Naive B cell (primary cell): ENCODE results near the gene GPR21. TPM values are rescaled to one million over a fixed set of nuclear protein-coding genes. Genes with fewer than 3 reads are reported as not detected.

Source experiments
- ATAC-seq, 2 donors: fragments of 150-1000 bp; cut with Tn5 transposase; 2 replicates each; pipeline ENCODE4 v1.10.0; 2021; ENCODE audit warnings: low read depth in 2 of 2, mild to moderate bottlenecking in 2 of 2, moderate library complexity in 2 of 2
- DNase-seq: peaks from one replicate; pipeline ENCODE4 v3.0.0; 2022
- H3K27ac Mint-ChIP-seq, 6 donors: one replicate each; pipeline ENCODE4 v1.8.0; 2020 to 2022; ENCODE audit warnings: mild to moderate bottlenecking in 6 of 6, mixed read lengths in 6 of 6, moderate library complexity in 5 of 6, inconsistent platforms in 2 of 6
- H3K27me3 Mint-ChIP-seq, 3 donors: one replicate each; pipeline ENCODE4 v1.8.0; 2021 to 2022; ENCODE audit warnings: mixed read lengths in 3 of 3, mild to moderate bottlenecking in 1 of 3
- H3K36me3 Mint-ChIP-seq, 2 donors: one replicate each; pipeline ENCODE4 v1.8.0; 2020 to 2022; ENCODE audit warnings: mixed read lengths in 2 of 2, inconsistent platforms in 1 of 2, mild to moderate bottlenecking in 1 of 2
- H3K4me1 Mint-ChIP-seq, 3 donors: one replicate each; pipeline ENCODE4 v1.8.0; 2020 to 2022; ENCODE audit warnings: mixed read lengths in 3 of 3, inconsistent platforms in 1 of 3, mild to moderate bottlenecking in 1 of 3, moderate library complexity in 1 of 3
- H3K4me3 Mint-ChIP-seq, 8 donors: one replicate each; pipeline ENCODE4 v1.8.0; 2020 to 2022; ENCODE audit warnings: mild to moderate bottlenecking in 8 of 8, mixed read lengths in 8 of 8, moderate library complexity in 8 of 8, inconsistent platforms in 2 of 8
- H3K9me3 Mint-ChIP-seq, 7 donors: one replicate each; pipeline ENCODE4 v1.8.0; 2020 to 2022; ENCODE audit warnings: mixed read lengths in 7 of 7, mild to moderate bottlenecking in 5 of 7, inconsistent platforms in 2 of 7, moderate library complexity in 1 of 7
- polyA plus RNA-seq, 6 donors: library from polyadenylated mRNA; unstranded; fragments of 300-500 nt; fragmentation: Illumina TruSeq; gene quantifications; one replicate each; pipeline ENCODE4 v1.2.3, GENCODE V29; 2021; ENCODE audit warnings: low read depth in 6 of 6

The GPR21 gene, protein sequence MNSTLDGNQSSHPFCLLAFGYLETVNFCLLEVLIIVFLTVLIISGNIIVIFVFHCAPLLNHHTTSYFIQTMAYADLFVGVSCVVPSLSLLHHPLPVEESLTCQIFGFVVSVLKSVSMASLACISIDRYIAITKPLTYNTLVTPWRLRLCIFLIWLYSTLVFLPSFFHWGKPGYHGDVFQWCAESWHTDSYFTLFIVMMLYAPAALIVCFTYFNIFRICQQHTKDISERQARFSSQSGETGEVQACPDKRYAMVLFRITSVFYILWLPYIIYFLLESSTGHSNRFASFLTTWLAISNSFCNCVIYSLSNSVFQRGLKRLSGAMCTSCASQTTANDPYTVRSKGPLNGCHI
- not detected for polyA plus RNA-seq

DNA sequence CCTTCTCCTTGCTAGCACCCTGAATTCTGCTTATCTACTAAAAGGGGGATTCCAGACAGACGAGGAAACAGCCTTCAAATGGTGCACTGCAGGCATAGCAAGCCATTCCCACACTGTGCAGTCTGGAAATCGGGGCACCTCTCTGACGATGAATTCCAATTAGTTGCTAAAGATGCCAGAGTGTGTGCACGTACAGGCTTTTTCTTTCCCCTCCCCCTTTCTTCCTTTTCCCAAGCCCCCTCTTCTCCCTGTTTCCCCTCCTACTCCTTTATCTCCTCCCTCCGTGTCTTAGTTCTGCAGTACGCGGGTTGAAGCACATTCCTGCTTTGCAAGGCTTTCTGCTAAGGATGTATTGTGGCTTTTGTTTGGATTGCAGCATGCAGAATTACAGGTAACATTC lies at the start of gene GPR21:
TSS of gene GPR21 (plus strand) at position 316 of the 400 bp plus-strand sequence. CDS start 900 bp downstream, outside the sequence.
- peaks cover 14 to 17% of the 10 kb centered on the region in 2 donors for H3K36me3 Mint-ChIP-seq
- peaks cover 27 to 44% (median 29%) of the 10 kb centered on the region in 3 donors for H3K4me1 Mint-ChIP-seq
- H3K27ac Mint-ChIP-seq = peak within 1 kb of the TSS in 4 of 6 donors; percentile 8 to 75 (median 42)
- H3K27me3 Mint-ChIP-seq = no peaks in the 10 kb centered on the region
- ATAC-seq (peak; percentile 43 to 56), DNase-seq (no peak)
- H3K9me3 Mint-ChIP-seq = no peaks in the 10 kb centered on the region
- H3K4me3 Mint-ChIP-seq = peak within 1 kb of the TSS in 4 of 8 donors; percentile 5 to 48 (median 26)

DNA sequence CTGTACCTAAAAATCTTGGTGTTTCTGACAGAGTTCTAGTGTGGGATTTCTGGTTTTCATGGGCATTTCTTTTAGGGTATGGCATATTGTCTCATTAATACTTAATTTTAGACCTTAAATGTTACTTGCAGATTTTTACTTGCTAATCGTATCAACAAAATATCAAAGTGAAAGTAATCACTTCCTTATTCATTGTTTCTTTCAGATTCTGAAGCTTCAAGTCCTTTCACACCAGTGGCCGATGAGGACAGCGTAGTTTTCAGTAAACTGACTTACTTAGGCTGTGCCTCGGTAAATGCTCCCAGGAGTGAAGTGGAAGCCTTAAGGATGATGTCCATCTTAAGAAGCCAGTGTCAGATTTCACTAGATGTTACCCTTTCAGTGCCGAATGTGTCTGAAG lies 47.5 kb upstream of the GPR21 start:
- no peak for DNase-seq
- Mint-ChIP-seq H3K4me1 (peaks cover 0 to 4% (median 3%) of the 10 kb centered on the region in 3 donors), H3K4me3 (peak overlapping the region in 1 of 8 donors; percentile 12), H3K27ac (no peak overlapping the region), H3K27me3 (no peaks in the 10 kb centered on the region), H3K36me3 (peaks cover 0 to 5% of the 10 kb centered on the region in 2 donors), H3K9me3 (no peaks in the 10 kb centered on the region)
- no peak for ATAC-seq

- ATAC-seq = no peak
- Mint-ChIP-seq H3K27ac (no peak overlapping the region), H3K4me1 (peaks cover 0 to 4% (median 3%) of the 10 kb centered on the region in 3 donors), H3K27me3 (no peaks in the 10 kb centered on the region), H3K4me3 (no peak overlapping the region), H3K36me3 (peaks cover 0 to 5% of the 10 kb centered on the region in 2 donors), H3K9me3 (no peaks in the 10 kb centered on the region)
- no peak for DNase-seq
These were observed 45.3 kb upstream of the GPR21 start for GRCh38 chr9:122988141-122988540.

GRCh38 chr9:122988920-122989621 lies 44.4 kb upstream of the GPR21 start:
- Mint-ChIP-seq H3K4me1 (peaks cover 0 to 4% (median 3%) of the 10 kb centered on the region in 3 donors), H3K4me3 (no peak overlapping the region), H3K9me3 (no peaks in the 10 kb centered on the region), H3K27ac (no peak overlapping the region), H3K27me3 (no peaks in the 10 kb centered on the region), H3K36me3 (peaks cover 0 to 5% of the 10 kb centered on the region in 2 donors)
- DNase-seq (no peak), ATAC-seq (no peak)

DNA sequence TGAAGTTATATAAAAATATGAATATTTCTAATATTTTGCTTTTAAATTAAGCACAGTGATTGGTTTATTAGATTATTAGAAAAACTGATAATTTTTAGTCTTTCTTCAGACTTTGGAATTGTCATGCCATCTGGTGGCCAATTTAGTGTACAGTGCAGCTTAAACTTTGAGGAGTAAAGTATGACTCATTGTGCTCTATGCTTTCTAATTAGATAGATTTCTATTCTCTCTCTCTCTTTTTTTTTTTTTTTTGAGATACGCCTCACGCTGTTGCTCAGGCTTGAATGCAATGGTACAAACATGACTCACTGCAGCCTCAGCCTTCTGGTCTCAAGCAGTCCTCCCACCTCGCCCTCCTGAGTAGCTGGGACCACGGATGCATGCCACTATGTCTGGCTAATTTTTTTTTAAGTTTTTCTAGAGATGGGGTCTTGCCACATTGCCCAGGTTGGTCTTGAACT lies 42.1 kb upstream of the GPR21 start:
- Mint-ChIP-seq H3K27me3 (no peaks in the 10 kb centered on the region), H3K36me3 (peaks cover 0 to 5% of the 10 kb centered on the region in 2 donors), H3K27ac (peak overlapping the region in 1 of 6 donors; percentile 68), H3K4me1 (no peaks in the 10 kb centered on the region), H3K9me3 (no peaks in the 10 kb centered on the region), H3K4me3 (no peak overlapping the region)
- DNase-seq (peak; percentile 11), ATAC-seq (peak in 1 of 2 donors; percentile 46)

GRCh38 chr9:122996586-122996985 lies 36.9 kb upstream of the GPR21 start:
- no peak for DNase-seq
- Mint-ChIP-seq H3K27ac (no peak overlapping the region), H3K27me3 (no peaks in the 10 kb centered on the region), H3K4me1 (no peaks in the 10 kb centered on the region), H3K9me3 (no peaks in the 10 kb centered on the region), H3K4me3 (no peak overlapping the region), H3K36me3 (peaks cover 10 to 20% of the 10 kb centered on the region in 2 donors)
- no peak for ATAC-seq

DNA sequence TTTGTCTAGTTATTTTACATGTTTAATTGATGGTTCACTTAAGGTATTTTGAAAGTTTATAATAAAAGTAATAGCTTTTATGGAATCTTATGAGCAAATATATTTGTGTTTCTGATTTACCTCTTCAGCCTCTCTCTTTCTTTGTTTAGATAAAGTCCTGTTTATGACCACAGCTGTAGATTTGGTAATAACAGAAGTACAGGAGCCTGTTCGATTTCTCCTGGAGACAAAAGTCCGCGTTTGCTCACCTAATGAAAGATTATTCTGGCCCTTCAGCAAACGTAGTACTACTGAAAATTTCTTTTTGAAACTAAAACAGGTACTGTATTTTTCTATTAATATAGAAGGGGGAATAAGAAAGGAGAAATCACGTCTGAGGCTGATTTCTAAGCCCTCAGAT lies 35.0 kb upstream of the GPR21 start:
- Mint-ChIP-seq H3K27me3 (no peaks in the 10 kb centered on the region), H3K4me1 (peaks cover 0 to 2% (median 0%) of the 10 kb centered on the region in 3 donors), H3K9me3 (no peaks in the 10 kb centered on the region), H3K27ac (no peak overlapping the region), H3K36me3 (peaks cover 10 to 20% of the 10 kb centered on the region in 2 donors), H3K4me3 (no peak overlapping the region)
- DNase-seq = no peak
- ATAC-seq = no peak

DNA sequence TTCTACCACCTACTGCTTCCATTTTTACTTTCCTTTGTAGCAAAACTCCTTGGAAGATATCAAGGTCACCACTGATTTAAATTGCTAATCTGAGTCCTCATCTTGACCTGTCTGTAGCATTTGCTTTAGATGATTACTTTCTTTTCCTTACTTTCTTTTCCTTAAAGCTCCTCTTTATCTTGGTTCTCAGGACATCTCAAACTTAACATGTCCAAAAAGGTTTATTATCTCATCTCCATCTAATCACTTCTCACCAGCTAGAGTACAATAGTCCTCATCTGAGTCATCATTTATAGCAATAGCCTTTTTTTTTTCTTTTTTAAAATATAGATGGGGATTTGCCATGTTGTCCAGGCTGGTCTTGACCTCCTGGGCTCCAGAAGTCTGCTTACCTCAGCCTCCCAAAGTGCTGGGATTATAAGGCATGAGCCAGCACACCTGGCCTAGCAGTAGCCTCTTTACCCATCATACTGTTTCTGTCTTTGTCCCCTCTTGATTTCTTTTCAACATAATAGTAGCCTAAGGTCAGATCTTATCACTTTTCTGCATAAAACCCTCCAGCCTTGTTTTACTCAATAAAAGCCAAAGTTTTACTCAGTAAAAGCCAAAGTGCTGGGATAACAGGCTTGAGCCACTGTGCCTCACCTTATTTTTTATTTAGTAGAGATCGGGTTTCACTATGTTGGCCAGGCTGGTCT lies 32.9 kb upstream of the GPR21 start:
- DNase-seq (no peak), ATAC-seq (no peak)
- no peak overlapping the region for H3K4me3 Mint-ChIP-seq
- H3K4me1 Mint-ChIP-seq = peaks cover 0 to 2% (median 0%) of the 10 kb centered on the region in 3 donors
- H3K27me3 Mint-ChIP-seq = no peaks in the 10 kb centered on the region
- peak overlapping the region in 1 of 6 donors; percentile 97 for H3K27ac Mint-ChIP-seq
- peaks cover 10 to 25% of the 10 kb centered on the region in 2 donors for H3K36me3 Mint-ChIP-seq
- H3K9me3 Mint-ChIP-seq = no peaks in the 10 kb centered on the region

DNA sequence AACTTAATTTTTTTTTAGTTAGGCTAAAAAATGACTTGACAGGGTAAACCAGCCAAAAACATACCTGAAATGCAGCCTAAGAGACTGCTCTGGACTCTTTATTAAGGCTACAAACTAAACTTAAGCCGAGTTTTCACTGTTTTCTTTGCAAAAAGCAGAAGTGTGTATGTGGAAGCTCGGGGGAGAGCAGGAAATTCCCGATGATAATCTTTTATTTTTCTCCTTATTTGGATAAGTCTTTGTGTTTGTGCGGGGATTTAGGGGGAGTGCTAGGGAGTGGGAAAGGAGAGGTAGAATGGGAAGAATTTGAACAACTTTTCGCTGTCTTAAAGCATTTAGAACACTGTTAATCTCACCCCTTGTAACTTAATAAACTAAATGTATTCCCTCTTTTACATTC lies 30.7 kb upstream of the GPR21 start:
- DNase-seq (no peak), ATAC-seq (no peak)
- H3K9me3 Mint-ChIP-seq = no peaks in the 10 kb centered on the region
- no peak overlapping the region for H3K4me3 Mint-ChIP-seq
- H3K36me3 Mint-ChIP-seq = peaks cover 10 to 22% of the 10 kb centered on the region in 2 donors
- H3K27ac Mint-ChIP-seq = peak overlapping the region in 2 of 6 donors; percentile 42 to 74
- H3K4me1 Mint-ChIP-seq = peaks cover 0 to 2% (median 0%) of the 10 kb centered on the region in 3 donors
- no peaks in the 10 kb centered on the region for H3K27me3 Mint-ChIP-seq

- Mint-ChIP-seq H3K27ac (peak overlapping the region in 1 of 6 donors; percentile 12), H3K27me3 (no peaks in the 10 kb centered on the region), H3K4me1 (peaks cover 0 to 2% (median 0%) of the 10 kb centered on the region in 3 donors), H3K4me3 (no peak overlapping the region), H3K9me3 (no peaks in the 10 kb centered on the region), H3K36me3 (peaks cover 10 to 21% of the 10 kb centered on the region in 2 donors)
- ATAC-seq (no peak), DNase-seq (no peak)
These were observed 30.0 kb upstream of the GPR21 start for GRCh38 chr9:123003466-123003865.

DNA sequence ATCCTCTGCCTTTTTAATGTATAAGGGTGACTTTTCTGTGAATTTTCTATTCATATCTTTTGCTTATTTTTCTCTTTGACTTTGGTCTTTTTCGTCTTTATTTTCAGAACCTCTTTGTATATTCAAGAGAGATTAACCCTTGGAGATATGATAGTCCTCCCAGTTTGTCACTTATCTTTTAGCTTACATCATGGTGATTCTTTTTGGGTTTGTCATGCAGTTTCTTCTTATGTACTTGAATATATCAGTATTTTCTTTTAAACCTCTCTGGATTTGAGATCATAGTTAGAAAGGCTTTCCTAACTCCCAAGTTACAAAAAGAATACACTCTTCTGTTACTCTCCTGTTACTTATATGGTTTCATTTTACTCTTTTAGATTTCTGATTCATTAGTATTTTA lies 27.5 kb upstream of the GPR21 start:
- Mint-ChIP-seq H3K4me3 (no peak overlapping the region), H3K9me3 (no peaks in the 10 kb centered on the region), H3K36me3 (peaks cover 0 to 11% of the 10 kb centered on the region in 2 donors), H3K4me1 (peaks cover 0 to 2% (median 0%) of the 10 kb centered on the region in 3 donors), H3K27ac (no peak overlapping the region), H3K27me3 (no peaks in the 10 kb centered on the region)
- ATAC-seq (no peak), DNase-seq (no peak)

DNA sequence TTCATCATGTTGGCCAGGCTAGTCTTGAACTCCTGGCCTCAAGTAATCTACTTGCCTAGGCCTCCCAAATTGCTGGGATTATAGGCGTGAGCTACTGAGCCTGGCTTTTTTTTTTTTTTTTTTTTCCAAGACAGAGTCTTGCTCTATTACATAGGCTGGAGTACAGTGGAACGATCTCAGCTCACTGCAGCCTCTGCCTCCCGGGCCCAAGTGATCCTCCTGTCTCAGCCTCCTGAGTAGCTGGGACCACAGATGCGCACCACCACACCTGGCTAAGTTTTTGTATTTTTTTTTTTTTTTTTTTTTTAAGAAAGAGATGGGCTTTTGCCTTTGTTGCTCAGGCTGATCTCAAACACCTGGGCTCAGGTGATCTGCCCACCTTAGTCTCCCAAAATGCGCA lies 26.2 kb upstream of the GPR21 start:
- Mint-ChIP-seq H3K4me1 (no peaks in the 10 kb centered on the region), H3K27me3 (no peaks in the 10 kb centered on the region), H3K9me3 (no peaks in the 10 kb centered on the region), H3K4me3 (no peak overlapping the region), H3K36me3 (peaks cover 6 to 22% of the 10 kb centered on the region in 2 donors), H3K27ac (no peak overlapping the region)
- ATAC-seq (no peak), DNase-seq (no peak)

- Mint-ChIP-seq H3K36me3 (peaks cover 17 to 30% of the 10 kb centered on the region in 2 donors), H3K27ac (no peak overlapping the region), H3K9me3 (peaks cover 0 to 4% (median 0%) of the 10 kb centered on the region in 7 donors), H3K4me1 (no peaks in the 10 kb centered on the region), H3K4me3 (no peak overlapping the region), H3K27me3 (no peaks in the 10 kb centered on the region)
- no peak for ATAC-seq
- no peak for DNase-seq
These were observed 24.6 kb upstream of the GPR21 start for GRCh38 chr9:123008909-123009308.
